Liver (tissue), 9 donors: ENCODE measurements around the gene SLC34A3. TPM values are rescaled to one million over a fixed set of nuclear protein-coding genes. Genes with fewer than 3 reads are reported as not detected.

Source experiments
- DNase-seq: peaks from one replicate; pipeline ENCODE4 v3.0.0-alpha.2; 2017; ENCODE audit warnings: low spot score
- H3K27ac ChIP-seq, 2 donors: one replicate each; pipeline ENCODE4 v1.7.0; 2013; ENCODE audit warnings: inconsistent platforms in 2 of 2, low read length in 2 of 2, control low read depth in 1 of 2, low read depth in 1 of 2, mild to moderate bottlenecking in 1 of 2
- H3K27me3 ChIP-seq, 4 donors: one replicate each; pipeline versions ENCODE4 v1.6.1 to v1.7.0; 2013; ENCODE audit warnings: low read length in 3 of 4, inconsistent platforms in 1 of 4, mild to moderate bottlenecking in 1 of 4, moderate library complexity in 1 of 4; ENCODE audit not compliant: control insufficient read depth in 4 of 4, insufficient read depth in 4 of 4
- H3K36me3 ChIP-seq, 4 donors: one replicate each; pipeline versions ENCODE4 v1.6.1 to v1.7.0; 2013; ENCODE audit warnings: low read length in 3 of 4, mild to moderate bottlenecking in 3 of 4, low read depth in 1 of 4, moderate library complexity in 1 of 4; ENCODE audit not compliant: control insufficient read depth in 4 of 4, insufficient read depth in 3 of 4
- H3K4me1 ChIP-seq, 4 donors: one replicate each; pipeline versions ENCODE4 v1.6.1 to v1.7.0; 2013; ENCODE audit warnings: low read length in 3 of 4, mild to moderate bottlenecking in 3 of 4, moderate library complexity in 1 of 4; ENCODE audit not compliant: control insufficient read depth in 4 of 4, insufficient read depth in 4 of 4
- H3K4me3 ChIP-seq, 3 donors: one replicate each; pipeline versions ENCODE4 v1.6.1 to v1.7.0; 2013; ENCODE audit warnings: low read length in 3 of 3, control low read depth in 1 of 3, low read depth in 1 of 3, mild to moderate bottlenecking in 1 of 3
- H3K9ac ChIP-seq, 2 donors: one replicate each; pipeline ENCODE4 v1.7.0; 2013; ENCODE audit warnings: low read length in 2 of 2, mild to moderate bottlenecking in 2 of 2, moderate library complexity in 2 of 2, control low read depth in 1 of 2, low read depth in 1 of 2
- H3K9me3 ChIP-seq, 4 donors: one replicate each; pipeline versions ENCODE4 v1.6.1 to v1.7.0; 2013; ENCODE audit warnings: low read length in 3 of 4; ENCODE audit not compliant: control insufficient read depth in 4 of 4
- EGR1 ChIP-seq, 2 donors: IDR thresholded peaks; 2 replicates each; pipeline ENCODE4 v1.6.1; 2016 to 2018; ENCODE audit warnings: antibody characterized with exemption in 2 of 2, low read depth in 2 of 2
- FOXA1 ChIP-seq: IDR thresholded peaks from 2 replicates; pipeline ENCODE4 v1.6.1; 2016; ENCODE audit warnings: antibody characterized with exemption
- FOXA2 ChIP-seq: IDR thresholded peaks from 2 replicates; pipeline ENCODE4 v1.6.1; 2016; ENCODE audit warnings: antibody characterized with exemption
- GABPA ChIP-seq, 2 donors: IDR thresholded peaks in 1 of 2; conservative IDR thresholded peaks in 1 of 2; 2 replicates each; pipeline ENCODE4 v1.6.1; 2016; ENCODE audit warnings: antibody characterized with exemption in 2 of 2, mild to moderate bottlenecking in 1 of 2, moderate library complexity in 1 of 2
- HNF4A ChIP-seq, 2 donors: conservative IDR thresholded peaks; 2 replicates each; pipeline ENCODE4 v1.6.1; 2016; ENCODE audit warnings: antibody characterized with exemption in 2 of 2, mild to moderate bottlenecking in 2 of 2
- HNF4G ChIP-seq: IDR thresholded peaks from 2 replicates; pipeline ENCODE4 v1.6.1; 2016; ENCODE audit warnings: antibody characterized with exemption
- JUND ChIP-seq, 2 donors: IDR thresholded peaks; 2 replicates each; pipeline ENCODE4 v1.6.1; 2016; ENCODE audit warnings: antibody characterized with exemption in 2 of 2
- NR2F2 ChIP-seq: IDR thresholded peaks from 2 replicates; pipeline ENCODE4 v1.6.1; 2016; ENCODE audit warnings: antibody characterized with exemption
- RAD21 ChIP-seq, 2 donors: IDR thresholded peaks; 2 replicates each; pipeline ENCODE4 v1.6.1; 2016; ENCODE audit warnings: antibody characterized with exemption in 2 of 2, mild to moderate bottlenecking in 2 of 2
- RXRA ChIP-seq, 2 donors: IDR thresholded peaks; 2 replicates each; pipeline ENCODE4 v1.6.1; 2017 to 2018; ENCODE audit warnings: antibody characterized with exemption in 2 of 2, mild to moderate bottlenecking in 1 of 2
- SP1 ChIP-seq: IDR thresholded peaks from 2 replicates; pipeline ENCODE4 v1.6.1; 2018; ENCODE audit warnings: antibody characterized with exemption, mild to moderate bottlenecking
- TAF1 ChIP-seq: conservative IDR thresholded peaks from 2 replicates; pipeline ENCODE4 v1.6.1; 2016; ENCODE audit warnings: antibody characterized with exemption, mild to moderate bottlenecking
- YY1 ChIP-seq: IDR thresholded peaks from 2 replicates; pipeline ENCODE4 v1.6.1; 2016; ENCODE audit warnings: antibody characterized with exemption, mild to moderate bottlenecking
- WGBS: extraction: QIAGEN DNeasy Blood & Tissue Kit; methylation state at CpG from one replicate; pipeline ENCODE4 v1.1.7; 2013; 5-methylcytosine and 5-hydroxymethylcytosine counted together
- polyA plus RNA-seq, 2 donors: library from polyadenylated mRNA; stranded (reverse) in 1 of 2; unstranded in 1 of 2; fragments of 200-250 nt in 1 of 2; fragments of >200 nt in 1 of 2; fragmentation: Nextera tagmentation in 1 of 2; extraction: Ambion mirVana in 1 of 2; gene quantifications; one replicate each; pipeline versions ENCODE4 v1.2.1 to v1.2.3, GENCODE V29; 2013 to 2015
- total RNA-seq, 2 donors: library from RNA; depleted of rRNA; stranded (reverse); fragments of >200 nt; gene quantifications; one replicate each; pipeline ENCODE4 v1.2.3, GENCODE V29; 2014
- TF ChIP-seq, protein P1 (sequence below): IDR thresholded peaks from 2 replicates; pipeline ENCODE4 v1.6.1; 2016; ENCODE audit warnings: antibody characterized with exemption
- TF ChIP-seq, protein P2 (sequence below): IDR thresholded peaks from 2 replicates; pipeline ENCODE4 v1.6.1; 2016; ENCODE audit warnings: antibody characterized with exemption
- TF ChIP-seq, protein P3 (sequence below): fragments of 150-350 bp; IDR thresholded peaks from 2 replicates; pipeline ENCODE4 v1.5.1; 2017; ENCODE audit warnings: improper control_type of control experiment, low read depth, low read length; ENCODE audit not compliant: missing input control
- TF ChIP-seq, protein P4 (sequence below): IDR thresholded peaks from 2 replicates; pipeline ENCODE4 v1.6.1; 2016; ENCODE audit warnings: antibody characterized with exemption
- TF ChIP-seq, protein P5 (sequence below): IDR thresholded peaks from 2 replicates; pipeline ENCODE4 v1.6.1; 2016; ENCODE audit warnings: antibody characterized with exemption, mild to moderate bottlenecking
- donor health status: healthy.
- donor health status: healthy.
- donor health status: healthy.
- donor health status: healthy.
- donor health status: healthy.

SLC34A3 gene
- total and polyA plus RNA-seq, 4 donors, result not detected

DNA sequence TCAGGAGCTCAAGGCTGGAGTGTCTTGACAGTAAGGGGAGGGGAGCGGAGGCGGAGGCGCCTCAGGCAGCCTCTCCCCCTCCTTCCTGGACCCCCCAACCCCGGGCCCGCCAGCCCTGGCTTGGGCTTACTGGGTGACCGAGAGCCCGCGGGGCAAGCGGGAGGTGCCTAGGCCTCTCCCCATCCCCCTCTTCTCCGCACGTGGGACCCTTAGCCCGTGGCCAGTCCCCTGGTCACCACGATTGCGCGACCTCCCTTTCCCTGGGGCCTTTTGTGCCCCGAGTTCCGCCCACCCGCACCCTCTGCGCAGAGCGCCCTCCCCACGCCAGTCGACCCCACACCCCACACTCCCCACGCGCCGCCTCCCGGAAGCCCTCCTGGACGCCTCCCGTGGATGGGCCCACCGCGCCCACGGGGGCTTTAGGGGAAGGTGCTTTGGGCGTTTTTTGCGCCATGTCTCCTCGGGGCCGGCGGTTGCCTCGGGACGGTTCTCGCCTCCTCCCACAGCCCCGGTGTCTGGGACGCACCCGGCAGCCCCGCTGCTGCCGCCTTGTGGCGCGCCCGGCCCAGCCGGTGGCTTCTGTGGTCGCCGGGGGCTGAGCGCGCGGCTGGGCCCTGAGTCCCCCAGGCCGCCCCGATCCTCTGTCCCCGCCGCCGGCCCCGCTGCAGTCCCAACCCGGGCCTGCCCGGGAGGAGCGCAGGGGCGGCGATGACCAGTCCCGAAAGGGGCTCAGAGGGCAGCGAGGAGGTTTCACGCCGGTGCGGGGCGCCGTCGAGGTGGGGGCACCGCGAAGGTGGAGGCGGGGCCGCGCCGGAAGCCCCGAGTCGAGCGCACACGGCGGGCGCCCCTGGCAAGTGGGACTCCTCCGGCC is 50.0 kb downstream of the SLC34A3 start:
- no peak for DNase-seq
- no peak overlapping the region for H3K9ac ChIP-seq
- WGBS, result 57% methylated on average over 85 of the region's 85 CpGs
- no peak overlapping the region for H3K27ac ChIP-seq
- no peak for TF ChIP-seq TAF1
- TF ChIP-seq, protein P1, sequence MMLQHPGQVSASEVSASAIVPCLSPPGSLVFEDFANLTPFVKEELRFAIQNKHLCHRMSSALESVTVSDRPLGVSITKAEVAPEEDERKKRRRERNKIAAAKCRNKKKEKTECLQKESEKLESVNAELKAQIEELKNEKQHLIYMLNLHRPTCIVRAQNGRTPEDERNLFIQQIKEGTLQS, result no peak
- TF ChIP-seq RAD21 (IDR thresholded peaks at IDR 0.05), result no peak
- TF ChIP-seq, protein P2, sequence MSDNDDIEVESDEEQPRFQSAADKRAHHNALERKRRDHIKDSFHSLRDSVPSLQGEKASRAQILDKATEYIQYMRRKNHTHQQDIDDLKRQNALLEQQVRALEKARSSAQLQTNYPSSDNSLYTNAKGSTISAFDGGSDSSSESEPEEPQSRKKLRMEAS, result no peak
- no peak for TF ChIP-seq GABPA (IDR thresholded peaks at IDR 0.05 in 1 of 2, conservative IDR thresholded peaks at IDR 0.05 in 1 of 2)
- TF ChIP-seq FOXA1, result no peak
- no peak for TF ChIP-seq RXRA (IDR thresholded peaks at IDR 0.05)
- no peak for TF ChIP-seq HNF4A (conservative IDR thresholded peaks at IDR 0.05)
- TF ChIP-seq JUND (IDR thresholded peaks at IDR 0.05), result no peak
- no peak for TF ChIP-seq SP1
- TF ChIP-seq, protein P3, sequence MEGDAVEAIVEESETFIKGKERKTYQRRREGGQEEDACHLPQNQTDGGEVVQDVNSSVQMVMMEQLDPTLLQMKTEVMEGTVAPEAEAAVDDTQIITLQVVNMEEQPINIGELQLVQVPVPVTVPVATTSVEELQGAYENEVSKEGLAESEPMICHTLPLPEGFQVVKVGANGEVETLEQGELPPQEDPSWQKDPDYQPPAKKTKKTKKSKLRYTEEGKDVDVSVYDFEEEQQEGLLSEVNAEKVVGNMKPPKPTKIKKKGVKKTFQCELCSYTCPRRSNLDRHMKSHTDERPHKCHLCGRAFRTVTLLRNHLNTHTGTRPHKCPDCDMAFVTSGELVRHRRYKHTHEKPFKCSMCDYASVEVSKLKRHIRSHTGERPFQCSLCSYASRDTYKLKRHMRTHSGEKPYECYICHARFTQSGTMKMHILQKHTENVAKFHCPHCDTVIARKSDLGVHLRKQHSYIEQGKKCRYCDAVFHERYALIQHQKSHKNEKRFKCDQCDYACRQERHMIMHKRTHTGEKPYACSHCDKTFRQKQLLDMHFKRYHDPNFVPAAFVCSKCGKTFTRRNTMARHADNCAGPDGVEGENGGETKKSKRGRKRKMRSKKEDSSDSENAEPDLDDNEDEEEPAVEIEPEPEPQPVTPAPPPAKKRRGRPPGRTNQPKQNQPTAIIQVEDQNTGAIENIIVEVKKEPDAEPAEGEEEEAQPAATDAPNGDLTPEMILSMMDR, result no peak
- TF ChIP-seq FOXA2, result no peak
- TF ChIP-seq, protein P4, sequence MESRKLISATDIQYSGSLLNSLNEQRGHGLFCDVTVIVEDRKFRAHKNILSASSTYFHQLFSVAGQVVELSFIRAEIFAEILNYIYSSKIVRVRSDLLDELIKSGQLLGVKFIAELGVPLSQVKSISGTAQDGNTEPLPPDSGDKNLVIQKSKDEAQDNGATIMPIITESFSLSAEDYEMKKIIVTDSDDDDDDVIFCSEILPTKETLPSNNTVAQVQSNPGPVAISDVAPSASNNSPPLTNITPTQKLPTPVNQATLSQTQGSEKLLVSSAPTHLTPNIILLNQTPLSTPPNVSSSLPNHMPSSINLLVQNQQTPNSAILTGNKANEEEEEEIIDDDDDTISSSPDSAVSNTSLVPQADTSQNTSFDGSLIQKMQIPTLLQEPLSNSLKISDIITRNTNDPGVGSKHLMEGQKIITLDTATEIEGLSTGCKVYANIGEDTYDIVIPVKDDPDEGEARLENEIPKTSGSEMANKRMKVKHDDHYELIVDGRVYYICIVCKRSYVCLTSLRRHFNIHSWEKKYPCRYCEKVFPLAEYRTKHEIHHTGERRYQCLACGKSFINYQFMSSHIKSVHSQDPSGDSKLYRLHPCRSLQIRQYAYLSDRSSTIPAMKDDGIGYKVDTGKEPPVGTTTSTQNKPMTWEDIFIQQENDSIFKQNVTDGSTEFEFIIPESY, result no peak
- no peak for TF ChIP-seq HNF4G
- TF ChIP-seq, protein P5, sequence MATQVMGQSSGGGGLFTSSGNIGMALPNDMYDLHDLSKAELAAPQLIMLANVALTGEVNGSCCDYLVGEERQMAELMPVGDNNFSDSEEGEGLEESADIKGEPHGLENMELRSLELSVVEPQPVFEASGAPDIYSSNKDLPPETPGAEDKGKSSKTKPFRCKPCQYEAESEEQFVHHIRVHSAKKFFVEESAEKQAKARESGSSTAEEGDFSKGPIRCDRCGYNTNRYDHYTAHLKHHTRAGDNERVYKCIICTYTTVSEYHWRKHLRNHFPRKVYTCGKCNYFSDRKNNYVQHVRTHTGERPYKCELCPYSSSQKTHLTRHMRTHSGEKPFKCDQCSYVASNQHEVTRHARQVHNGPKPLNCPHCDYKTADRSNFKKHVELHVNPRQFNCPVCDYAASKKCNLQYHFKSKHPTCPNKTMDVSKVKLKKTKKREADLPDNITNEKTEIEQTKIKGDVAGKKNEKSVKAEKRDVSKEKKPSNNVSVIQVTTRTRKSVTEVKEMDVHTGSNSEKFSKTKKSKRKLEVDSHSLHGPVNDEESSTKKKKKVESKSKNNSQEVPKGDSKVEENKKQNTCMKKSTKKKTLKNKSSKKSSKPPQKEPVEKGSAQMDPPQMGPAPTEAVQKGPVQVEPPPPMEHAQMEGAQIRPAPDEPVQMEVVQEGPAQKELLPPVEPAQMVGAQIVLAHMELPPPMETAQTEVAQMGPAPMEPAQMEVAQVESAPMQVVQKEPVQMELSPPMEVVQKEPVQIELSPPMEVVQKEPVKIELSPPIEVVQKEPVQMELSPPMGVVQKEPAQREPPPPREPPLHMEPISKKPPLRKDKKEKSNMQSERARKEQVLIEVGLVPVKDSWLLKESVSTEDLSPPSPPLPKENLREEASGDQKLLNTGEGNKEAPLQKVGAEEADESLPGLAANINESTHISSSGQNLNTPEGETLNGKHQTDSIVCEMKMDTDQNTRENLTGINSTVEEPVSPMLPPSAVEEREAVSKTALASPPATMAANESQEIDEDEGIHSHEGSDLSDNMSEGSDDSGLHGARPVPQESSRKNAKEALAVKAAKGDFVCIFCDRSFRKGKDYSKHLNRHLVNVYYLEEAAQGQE, result no peak
- TF ChIP-seq NR2F2, result no peak
- TF ChIP-seq YY1, result no peak
- TF ChIP-seq EGR1 (IDR thresholded peaks at IDR 0.05; ENCODE audit: low read depth in 2 of 2), result no peak
- H3K36me3 ChIP-seq, result no peaks in the 10 kb centered on the region
- no peaks in the 10 kb centered on the region for H3K27me3 ChIP-seq
- no peak overlapping the region for H3K4me3 ChIP-seq
- no peaks in the 10 kb centered on the region for H3K9me3 ChIP-seq
- peaks cover 2 to 13% (median 5%) of the 10 kb centered on the region in 4 donors for H3K4me1 ChIP-seq
